ENCODE measurements around the gene CCDC90B.
"Not testable (repeated sequence)": the region's sequence is repeated elsewhere in the genome, so short reads cannot be mapped to it uniquely, and the experiment has no call there.

Gene CCDC90B

DNA sequence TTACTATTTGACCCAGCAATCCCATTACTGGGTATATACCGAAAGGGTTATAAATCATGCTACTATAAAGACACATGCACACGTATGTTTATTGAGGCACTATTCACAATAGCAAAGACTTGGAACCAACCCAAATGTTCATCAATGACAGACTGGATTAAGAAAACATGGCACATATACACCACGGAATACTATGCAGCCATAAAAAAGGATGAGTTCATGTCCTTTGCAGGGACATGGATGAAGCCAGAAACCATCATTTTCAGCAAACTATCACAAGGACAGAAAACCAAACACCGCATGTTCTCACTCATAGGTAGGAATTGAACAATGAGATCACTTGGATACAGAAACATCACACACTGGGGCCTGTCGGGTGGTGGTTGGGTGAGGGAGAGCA is 14.4 kb downstream of the CCDC90B start:
- not testable (repeated sequence) for DNase-seq; H3K4me1 ChIP-seq (ENCODE audit: control insufficient read depth, insufficient read depth, low read length, poor library complexity, severe bottlenecking); H3K27ac ChIP-seq (ENCODE audit: insufficient read depth, low read length, poor library complexity, severe bottlenecking); H3K9me3 ChIP-seq (ENCODE audit: control insufficient read depth, low read length); H3K4me3 ChIP-seq (ENCODE audit: insufficient read depth, low read depth, low read length, poor library complexity, severe bottlenecking); H3K27me3 ChIP-seq (replicated peaks; ENCODE audit: control insufficient read depth, insufficient read depth, low read length, poor library complexity, severe bottlenecking)
- peaks cover 23% of the 10 kb centered on the region for H3K36me3 ChIP-seq (ENCODE audit: control insufficient read depth, insufficient read depth, low read length)

DNA sequence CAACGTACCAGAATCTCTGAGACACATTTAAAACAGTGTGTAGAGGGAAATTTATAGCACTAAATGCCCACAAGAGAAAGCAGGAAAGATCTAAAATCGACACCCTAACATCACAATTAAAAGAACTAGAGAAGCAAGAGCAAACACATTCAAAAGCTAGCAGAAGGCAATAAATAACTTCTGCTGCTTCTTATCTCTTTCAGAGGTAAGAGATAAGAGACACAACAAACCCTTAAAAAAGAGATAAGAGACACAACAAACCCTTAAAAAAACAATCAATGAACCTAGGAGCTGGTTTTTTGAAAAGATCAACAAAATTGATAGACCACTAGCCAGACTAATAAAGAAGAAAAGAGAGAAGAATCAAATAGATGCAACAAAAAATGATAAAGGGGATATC is 17.1 kb downstream of the CCDC90B start:
- not testable (repeated sequence) for H3K27ac ChIP-seq (ENCODE audit: insufficient read depth, low read length, poor library complexity, severe bottlenecking); H3K4me1 ChIP-seq (ENCODE audit: control insufficient read depth, insufficient read depth, low read length, poor library complexity, severe bottlenecking); DNase-seq; H3K9me3 ChIP-seq (ENCODE audit: control insufficient read depth, low read length); H3K4me3 ChIP-seq (ENCODE audit: insufficient read depth, low read depth, low read length, poor library complexity, severe bottlenecking); H3K27me3 ChIP-seq (replicated peaks; ENCODE audit: control insufficient read depth, insufficient read depth, low read length, poor library complexity, severe bottlenecking)
- H3K36me3 ChIP-seq (ENCODE audit: control insufficient read depth, insufficient read depth, low read length) = peaks cover 27% of the 10 kb centered on the region

- Histone ChIP-seq H3K4me3 (ENCODE audit: insufficient read depth, low read depth, low read length, poor library complexity, severe bottlenecking) (no peak overlapping the region), H3K27ac (ENCODE audit: insufficient read depth, low read length, poor library complexity, severe bottlenecking) (no peak overlapping the region), H3K9me3 (ENCODE audit: control insufficient read depth, low read length) (no peaks in the 10 kb centered on the region), H3K27me3 (replicated peaks; ENCODE audit: control insufficient read depth, insufficient read depth, low read length, poor library complexity, severe bottlenecking) (no peaks in the 10 kb centered on the region), H3K36me3 (ENCODE audit: control insufficient read depth, insufficient read depth, low read length) (peaks cover 27% of the 10 kb centered on the region), H3K4me1 (ENCODE audit: control insufficient read depth, insufficient read depth, low read length, poor library complexity, severe bottlenecking) (no peaks in the 10 kb centered on the region)
- no peak for DNase-seq
These were observed 20.8 kb downstream of the CCDC90B start for GRCh38 chr11:83265331-83265730.

DNA sequence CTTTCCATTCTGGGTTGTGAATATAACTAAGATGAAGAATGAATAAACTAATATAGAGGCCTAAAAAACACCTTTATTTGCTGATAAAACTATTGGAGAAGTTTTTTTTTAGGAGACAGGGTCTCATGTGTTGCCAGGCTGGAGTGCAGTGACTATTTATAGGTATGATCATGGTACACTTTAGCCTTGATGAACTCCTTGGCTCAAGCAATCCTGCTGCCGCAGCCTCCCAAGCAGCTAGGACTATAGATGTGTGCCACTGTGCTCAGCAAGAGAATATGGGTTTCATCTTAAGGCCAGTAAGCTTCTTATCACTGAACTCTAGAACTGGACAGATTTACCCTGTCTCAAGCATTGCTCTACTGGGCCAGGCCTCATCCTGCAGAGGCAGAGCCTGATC is 26.6 kb downstream of the CCDC90B start:
- no peak overlapping the region for H3K27ac ChIP-seq (ENCODE audit: insufficient read depth, low read length, poor library complexity, severe bottlenecking)
- no peaks in the 10 kb centered on the region for H3K9me3 ChIP-seq (ENCODE audit: control insufficient read depth, low read length)
- H3K36me3 ChIP-seq (ENCODE audit: control insufficient read depth, insufficient read depth, low read length) = peaks cover 33% of the 10 kb centered on the region
- no peak overlapping the region for H3K4me3 ChIP-seq (ENCODE audit: insufficient read depth, low read depth, low read length, poor library complexity, severe bottlenecking)
- H3K4me1 ChIP-seq (ENCODE audit: control insufficient read depth, insufficient read depth, low read length, poor library complexity, severe bottlenecking) = no peaks in the 10 kb centered on the region
- DNase-seq = no peak
- H3K27me3 ChIP-seq (replicated peaks; ENCODE audit: control insufficient read depth, insufficient read depth, low read length, poor library complexity, severe bottlenecking) = no peaks in the 10 kb centered on the region

- H3K4me1 ChIP-seq (ENCODE audit: control insufficient read depth, insufficient read depth, low read length, poor library complexity, severe bottlenecking) = no peaks in the 10 kb centered on the region
- no peak overlapping the region for H3K4me3 ChIP-seq (ENCODE audit: insufficient read depth, low read depth, low read length, poor library complexity, severe bottlenecking)
- H3K9me3 ChIP-seq (ENCODE audit: control insufficient read depth, low read length) = no peaks in the 10 kb centered on the region
- no peak for DNase-seq
- H3K27ac ChIP-seq (ENCODE audit: insufficient read depth, low read length, poor library complexity, severe bottlenecking) = no peak overlapping the region
- peaks cover 26% of the 10 kb centered on the region for H3K36me3 ChIP-seq (ENCODE audit: control insufficient read depth, insufficient read depth, low read length)
- H3K27me3 ChIP-seq (replicated peaks; ENCODE audit: control insufficient read depth, insufficient read depth, low read length, poor library complexity, severe bottlenecking) = no peaks in the 10 kb centered on the region
These were observed 28.4 kb downstream of the CCDC90B start for GRCh38 chr11:83257761-83258168.

DNA sequence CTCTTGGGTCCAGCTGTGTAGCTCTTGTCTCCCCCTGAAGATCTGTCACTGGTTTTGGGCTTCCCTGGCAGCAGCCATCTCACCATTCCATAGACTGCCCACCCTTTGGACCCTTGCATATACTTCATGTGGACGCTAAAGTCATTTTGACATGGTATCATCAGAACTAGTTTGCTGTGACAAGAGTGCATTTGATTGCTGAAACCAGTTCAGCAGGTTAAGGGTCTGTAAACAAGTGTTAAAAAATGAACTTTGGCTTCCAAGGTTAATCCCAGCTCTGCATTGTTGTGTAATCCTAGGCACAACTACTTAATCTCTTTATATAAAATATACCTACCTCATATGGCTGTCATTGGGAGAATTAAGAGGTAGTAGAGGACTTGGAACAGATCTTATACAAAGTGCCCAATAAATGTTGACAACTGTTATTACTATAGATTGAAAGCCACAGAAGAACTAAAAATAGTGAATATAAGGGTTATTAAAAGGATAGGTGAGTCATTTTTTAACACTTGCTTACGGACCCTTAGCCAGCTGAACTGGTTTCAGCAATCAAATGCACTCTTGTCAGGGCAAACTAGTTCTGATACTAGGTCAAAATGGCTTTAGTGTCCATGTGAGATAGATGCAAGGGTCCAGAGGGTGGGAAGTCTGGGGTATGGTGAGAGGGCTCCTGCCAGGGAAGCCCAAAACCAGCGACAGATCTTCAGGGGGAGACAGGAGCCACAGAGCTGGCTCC is 29.4 kb downstream of the CCDC90B start:
- no peak for DNase-seq
- no peak overlapping the region for H3K27ac ChIP-seq (ENCODE audit: insufficient read depth, low read length, poor library complexity, severe bottlenecking)
- H3K4me1 ChIP-seq (ENCODE audit: control insufficient read depth, insufficient read depth, low read length, poor library complexity, severe bottlenecking) = no peaks in the 10 kb centered on the region
- no peak overlapping the region for H3K4me3 ChIP-seq (ENCODE audit: insufficient read depth, low read depth, low read length, poor library complexity, severe bottlenecking)
- H3K9me3 ChIP-seq (ENCODE audit: control insufficient read depth, low read length) = no peaks in the 10 kb centered on the region
- no peaks in the 10 kb centered on the region for H3K27me3 ChIP-seq (replicated peaks; ENCODE audit: control insufficient read depth, insufficient read depth, low read length, poor library complexity, severe bottlenecking)
- H3K36me3 ChIP-seq (ENCODE audit: control insufficient read depth, insufficient read depth, low read length) = peaks cover 21% of the 10 kb centered on the region

DNA sequence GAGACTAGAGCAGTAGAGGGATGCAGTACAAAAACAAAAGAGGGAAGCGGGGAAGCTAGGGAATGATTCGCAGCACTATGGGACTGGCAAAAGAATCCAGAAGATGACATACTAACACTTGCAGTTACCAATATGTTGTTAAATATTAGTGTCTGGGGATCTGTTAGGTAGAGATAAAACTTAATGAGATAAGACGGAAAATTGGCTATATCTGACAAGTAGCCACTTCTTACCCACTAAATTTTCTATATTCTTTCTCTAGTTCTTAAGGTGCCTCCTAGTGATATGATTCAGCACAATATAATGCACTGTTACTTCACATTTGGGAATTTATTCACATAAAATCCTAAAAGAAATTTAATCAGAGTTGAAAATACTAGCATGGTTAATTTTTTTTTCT is 30.8 kb downstream of the CCDC90B start:
- Histone ChIP-seq H3K9me3 (ENCODE audit: control insufficient read depth, low read length) (no peaks in the 10 kb centered on the region), H3K27me3 (replicated peaks; ENCODE audit: control insufficient read depth, insufficient read depth, low read length, poor library complexity, severe bottlenecking) (no peaks in the 10 kb centered on the region), H3K4me1 (ENCODE audit: control insufficient read depth, insufficient read depth, low read length, poor library complexity, severe bottlenecking) (no peaks in the 10 kb centered on the region), H3K4me3 (ENCODE audit: insufficient read depth, low read depth, low read length, poor library complexity, severe bottlenecking) (no peak overlapping the region), H3K27ac (ENCODE audit: insufficient read depth, low read length, poor library complexity, severe bottlenecking) (no peak overlapping the region), H3K36me3 (ENCODE audit: control insufficient read depth, insufficient read depth, low read length) (peaks cover 19% of the 10 kb centered on the region)
- no peak for DNase-seq

DNA sequence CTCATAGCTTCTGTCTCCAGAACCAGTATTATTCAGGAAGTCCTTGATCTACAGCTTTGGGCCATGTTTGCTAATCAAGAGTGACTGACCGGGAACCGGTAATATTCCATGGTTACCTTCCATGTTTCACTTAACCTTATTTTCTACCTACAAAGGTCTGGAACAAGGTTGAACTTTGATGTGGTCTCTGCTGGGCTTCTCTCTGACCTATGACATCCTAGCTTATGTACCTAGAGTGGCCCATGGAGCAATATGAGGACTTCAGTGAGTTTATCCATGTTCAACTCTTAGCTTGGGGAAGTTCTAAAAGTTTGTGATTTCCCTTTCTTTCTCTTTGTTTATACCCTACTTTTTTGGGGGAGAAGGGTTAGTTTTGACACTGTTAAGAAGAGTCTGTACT is 33.2 kb downstream of the CCDC90B start:
- no peaks in the 10 kb centered on the region for H3K4me1 ChIP-seq (ENCODE audit: control insufficient read depth, insufficient read depth, low read length, poor library complexity, severe bottlenecking)
- peaks cover 6% of the 10 kb centered on the region for H3K36me3 ChIP-seq (ENCODE audit: control insufficient read depth, insufficient read depth, low read length)
- no peak overlapping the region for H3K4me3 ChIP-seq (ENCODE audit: insufficient read depth, low read depth, low read length, poor library complexity, severe bottlenecking)
- H3K9me3 ChIP-seq (ENCODE audit: control insufficient read depth, low read length) = no peaks in the 10 kb centered on the region
- no peaks in the 10 kb centered on the region for H3K27me3 ChIP-seq (replicated peaks; ENCODE audit: control insufficient read depth, insufficient read depth, low read length, poor library complexity, severe bottlenecking)
- no peak overlapping the region for H3K27ac ChIP-seq (ENCODE audit: insufficient read depth, low read length, poor library complexity, severe bottlenecking)
- DNase-seq = no peak

GRCh38 chr11:83252266-83252665 is 33.9 kb downstream of the CCDC90B start:
- Histone ChIP-seq H3K4me1 (ENCODE audit: control insufficient read depth, insufficient read depth, low read length, poor library complexity, severe bottlenecking) (no peaks in the 10 kb centered on the region), H3K36me3 (ENCODE audit: control insufficient read depth, insufficient read depth, low read length) (no peaks in the 10 kb centered on the region), H3K4me3 (ENCODE audit: insufficient read depth, low read depth, low read length, poor library complexity, severe bottlenecking) (no peak overlapping the region), H3K9me3 (ENCODE audit: control insufficient read depth, low read length) (no peaks in the 10 kb centered on the region), H3K27ac (ENCODE audit: insufficient read depth, low read length, poor library complexity, severe bottlenecking) (no peak overlapping the region), H3K27me3 (replicated peaks; ENCODE audit: control insufficient read depth, insufficient read depth, low read length, poor library complexity, severe bottlenecking) (no peaks in the 10 kb centered on the region)
- no peak for DNase-seq

DNA sequence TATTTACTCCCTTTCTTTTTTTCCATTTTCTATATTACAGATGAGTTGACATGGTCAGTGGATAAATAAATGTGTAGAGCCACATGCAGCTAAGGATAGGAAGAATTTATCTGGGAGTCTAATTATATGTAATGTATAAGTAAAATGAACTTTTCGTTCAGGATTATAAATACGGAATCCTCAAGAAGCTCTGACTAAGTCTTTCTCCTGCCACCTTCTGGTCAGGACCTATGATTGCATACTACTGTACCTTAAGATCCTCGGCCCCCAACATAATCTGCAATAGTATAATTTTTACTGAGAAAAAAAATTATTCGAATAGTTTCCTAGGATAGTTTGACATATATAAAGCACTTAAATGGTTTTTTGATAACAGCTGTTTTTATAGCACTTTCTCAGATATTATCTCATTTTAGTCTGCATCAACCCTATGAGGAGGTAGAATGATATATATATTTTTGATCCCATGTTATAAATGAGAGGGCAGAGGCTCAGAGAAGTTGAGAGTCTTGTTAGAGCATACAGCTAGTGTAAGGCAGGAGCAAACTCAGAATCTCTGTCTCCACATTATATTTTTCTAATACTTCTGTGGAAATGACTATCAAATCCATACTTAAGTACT is 36.1 kb downstream of the CCDC90B start:
- H3K4me3 ChIP-seq (ENCODE audit: insufficient read depth, low read depth, low read length, poor library complexity, severe bottlenecking) = no peak overlapping the region
- no peaks in the 10 kb centered on the region for H3K36me3 ChIP-seq (ENCODE audit: control insufficient read depth, insufficient read depth, low read length)
- H3K27ac ChIP-seq (ENCODE audit: insufficient read depth, low read length, poor library complexity, severe bottlenecking) = no peak overlapping the region
- H3K4me1 ChIP-seq (ENCODE audit: control insufficient read depth, insufficient read depth, low read length, poor library complexity, severe bottlenecking) = no peaks in the 10 kb centered on the region
- no peaks in the 10 kb centered on the region for H3K9me3 ChIP-seq (ENCODE audit: control insufficient read depth, low read length)
- no peaks in the 10 kb centered on the region for H3K27me3 ChIP-seq (replicated peaks; ENCODE audit: control insufficient read depth, insufficient read depth, low read length, poor library complexity, severe bottlenecking)
- peak in 1 of 3 donors; percentile 2 for DNase-seq

Data from effector memory CD4-positive, alpha-beta T cell (primary cell).